Activated gamma-delta T cell treated with anti-CD3 and anti-CD28 coated beads, Interleukin-2, amount 50 U/mL, for 16 hours (primary cell): ENCODE data around the gene SOSTDC1.
"Not testable (repeated sequence)": the region's sequence is repeated elsewhere in the genome, so short reads cannot be mapped to it uniquely, and the experiment has no call there.

Experiments
- DNase-seq: peaks from one replicate; pipeline ENCODE4 v3.0.0-alpha.2; 2020; ENCODE audit warnings: low read depth

SOSTDC1 gene

GRCh38 chr7:16462431-16462889 lies 3.1 kb downstream of the SOSTDC1 start:
- DNase-seq: no peak

- no peak for DNase-seq
These were observed 4.6 kb downstream of the SOSTDC1 start for GRCh38 chr7:16460789-16461493.

GRCh38 chr7:16456303-16456702 lies 9.2 kb downstream of the SOSTDC1 start:
- DNase-seq: not testable (repeated sequence)

- no peak for DNase-seq
These were observed 9.9 kb downstream of the SOSTDC1 start for GRCh38 chr7:16455591-16455990.

GRCh38 chr7:16450366-16450765 lies 15.2 kb downstream of the SOSTDC1 start:
- DNase-seq: no peak

- no peak for DNase-seq
These were observed 17.7 kb downstream of the SOSTDC1 start for GRCh38 chr7:16447876-16448275.

- DNase-seq: no peak
These were observed 19.0 kb downstream of the SOSTDC1 start for GRCh38 chr7:16446508-16446907.

GRCh38 chr7:16443871-16444270 lies 21.7 kb downstream of the SOSTDC1 start:
- DNase-seq: not testable (repeated sequence)

GRCh38 chr7:16438988-16439387 lies 26.6 kb downstream of the SOSTDC1 start:
- no peak for DNase-seq

GRCh38 chr7:16436306-16436705 lies 29.2 kb downstream of the SOSTDC1 start:
- DNase-seq: no peak

GRCh38 chr7:16433568-16434122 lies 31.9 kb downstream of the SOSTDC1 start:
- no peak for DNase-seq

- DNase-seq: no peak
These were observed 33.2 kb downstream of the SOSTDC1 start for GRCh38 chr7:16432425-16432731.

GRCh38 chr7:16431646-16432424 lies 33.7 kb downstream of the SOSTDC1 start:
- DNase-seq: no peak

- DNase-seq: no peak
These were observed 35.4 kb downstream of the SOSTDC1 start for GRCh38 chr7:16430133-16430532.

GRCh38 chr7:16428672-16429071 lies 36.9 kb downstream of the SOSTDC1 start:
- DNase-seq: no peak

GRCh38 chr7:16428182-16428581 lies 37.4 kb downstream of the SOSTDC1 start:
- no peak for DNase-seq

- no peak for DNase-seq
These were observed 41.8 kb downstream of the SOSTDC1 start for GRCh38 chr7:16423761-16424160.

- DNase-seq: no peak
These were observed 42.6 kb downstream of the SOSTDC1 start for GRCh38 chr7:16422917-16423316.

GRCh38 chr7:16422103-16422435 lies 43.5 kb downstream of the SOSTDC1 start:
- DNase-seq: no peak

- no peak for DNase-seq
These were observed 44.0 kb downstream of the SOSTDC1 start, which contains the start of gene CRPPA for GRCh38 chr7:16421333-16422102. CRPPA (minus strand) TSS chr7:16421538; CDS start chr7:16421322, 216 bp downstream.

- DNase-seq: peak; percentile 64
These were observed 44.7 kb downstream of the SOSTDC1 start for GRCh38 chr7:16420649-16421332.

- no peak for DNase-seq
These were observed 45.2 kb downstream of the SOSTDC1 start for GRCh38 chr7:16420329-16420648.
